Bronchial epithelial cell (primary cell): Measurements from ENCODE around the gene ANK2. TPM values are rescaled to one million over a fixed set of nuclear protein-coding genes. Genes with fewer than 3 reads are reported as not detected.

Experiments used
- DNase-seq: peaks from one replicate; pipeline ENCODE4 v3.0.0-alpha.2; 2010; ENCODE audit warnings: low read depth
- FAIRE-seq: peaks from 2 replicates; lab custom pipeline; 2011; peaks lifted over from hg19 to GRCh38; lab: Jason Lieb, UNC
- H3K27me3 ChIP-seq: 2 replicates; pipeline ENCODE4 v1.5.1; 2011; ENCODE audit warnings: low read length; ENCODE audit not compliant: control insufficient read depth, insufficient read depth
- H3K36me3 ChIP-seq: 2 replicates; pipeline ENCODE4 v1.5.1; 2011; ENCODE audit warnings: low read length; ENCODE audit not compliant: control insufficient read depth, insufficient read depth
- H3K4me3 ChIP-seq: 2 replicates; pipeline ENCODE4 v1.5.1; 2011; ENCODE audit warnings: mild to moderate bottlenecking, low read depth, low read length, control low read depth
- CTCF ChIP-seq: IDR thresholded peaks from 2 replicates; pipeline ENCODE4 v1.5.1; 2011; ENCODE audit warnings: mild to moderate bottlenecking, moderate library complexity, low read length, control low read depth, inconsistent platforms; ENCODE audit not compliant: insufficient read depth, severe bottlenecking
- total RNA-seq: library from RNA; depleted of rRNA; stranded (reverse); fragments of >200 nt; gene quantifications from 2 replicates; pipeline ENCODE4 v1.2.1, GENCODE V29; 2014

The ANK2 gene
- total RNA-seq, 1 donor from 2014 or later = 2.6 TPM

- Histone ChIP-seq H3K36me3 (no peaks in the 10 kb centered on the region), H3K4me3 (no peak overlapping the region), H3K27me3 (peaks cover 9% of the 10 kb centered on the region)
- no peak for TF ChIP-seq CTCF
- no peak for FAIRE-seq
- DNase-seq = no peak
Measured at GRCh38 chr4:113112338-113112978, 63.0 kb downstream of the ANK2 start.

- FAIRE-seq (no peak), DNase-seq (no peak)
- Histone ChIP-seq H3K4me3 (no peak overlapping the region), H3K36me3 (no peaks in the 10 kb centered on the region), H3K27me3 (peaks cover 9% of the 10 kb centered on the region)
- TF ChIP-seq CTCF = no peak
Measured at GRCh38 chr4:113113151-113113550, 63.7 kb downstream of the ANK2 start.

DNA sequence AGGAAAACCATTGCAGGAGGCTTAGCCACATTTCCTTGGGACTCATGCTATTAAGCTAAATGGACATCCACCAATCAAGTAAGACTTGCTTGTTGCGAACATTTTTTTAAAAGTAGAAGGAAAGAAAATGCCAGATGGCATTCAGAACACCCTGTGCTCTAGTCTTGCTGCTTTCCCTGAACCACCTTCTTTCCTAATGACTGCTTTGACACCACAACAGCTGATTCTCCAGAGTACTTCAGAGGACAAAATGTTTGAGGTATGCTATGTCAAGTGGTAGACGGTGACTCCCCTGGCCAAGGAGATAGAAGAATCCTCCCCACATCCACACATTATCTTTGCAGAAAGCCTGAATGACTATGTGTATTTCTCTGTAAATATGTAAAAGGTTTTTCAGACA is 65.4 kb downstream of the ANK2 start:
- DNase-seq (no peak), FAIRE-seq (no peak)
- Histone ChIP-seq H3K27me3 (peaks cover 9% of the 10 kb centered on the region), H3K36me3 (no peaks in the 10 kb centered on the region), H3K4me3 (no peak overlapping the region)
- TF ChIP-seq CTCF = no peak

- Histone ChIP-seq H3K36me3 (no peaks in the 10 kb centered on the region), H3K27me3 (peaks cover 9% of the 10 kb centered on the region), H3K4me3 (no peak overlapping the region)
- FAIRE-seq = no peak
- no peak for DNase-seq
- TF ChIP-seq CTCF = no peak
Measured at GRCh38 chr4:113116414-113117357, 67.2 kb downstream of the ANK2 start.

DNA sequence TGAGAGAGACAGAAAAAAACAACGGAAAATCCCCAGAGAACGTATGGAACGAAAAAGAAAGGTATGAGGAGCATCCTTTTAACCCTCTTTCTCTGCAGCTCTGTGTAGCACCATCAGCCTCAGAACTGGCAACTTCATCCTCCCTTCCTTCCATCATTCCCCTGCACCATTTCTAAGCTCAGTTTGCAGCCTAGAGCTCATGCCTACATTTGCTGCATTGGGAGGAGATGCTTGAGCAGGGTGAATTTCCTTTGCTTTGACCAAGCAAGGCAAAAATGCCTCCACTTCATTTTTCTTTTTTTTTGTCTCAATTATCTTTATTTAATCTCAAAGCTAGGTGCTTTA is 67.9 kb downstream of the ANK2 start:
- Histone ChIP-seq H3K36me3 (no peaks in the 10 kb centered on the region), H3K4me3 (no peak overlapping the region), H3K27me3 (peaks cover 7% of the 10 kb centered on the region)
- DNase-seq (no peak), FAIRE-seq (no peak)
- no peak for TF ChIP-seq CTCF
